Measurements from ENCODE around the gene NELL2. TPM values are rescaled to one million over a fixed set of nuclear protein-coding genes. Genes with fewer than 3 reads are reported as not detected.

NELL2 gene
- total RNA-seq, 2 donors from 2014 or later: 5.8 to 7.2 TPM

GRCh38 chr12:44504799-44505198 lies 371.3 kb downstream of the NELL2 start:
- intact Hi-C loops (cut with DNase I): no loop called here
- TF ChIP-seq CTCF (IDR thresholded peaks at IDR 0.05) (no peak), POLR2A (IDR thresholded peaks at IDR 0.05) (no peak), POLR2AphosphoS5 (IDR thresholded peaks at IDR 0.05) (no peak)
- H3K36me3 ChIP-seq: no peaks in the 10 kb centered on the region
- no peaks in the 10 kb centered on the region for H3K9me3 ChIP-seq
- H3K4me1 ChIP-seq (replicated peaks): no peaks in the 10 kb centered on the region
- H3K27me3 ChIP-seq (replicated peaks; ENCODE audit: insufficient read depth): no peaks in the 10 kb centered on the region
- no peak overlapping the region for H3K27ac ChIP-seq
- DNase-seq (ENCODE audit: low spot score): no peak
- no peak overlapping the region for H3K4me3 ChIP-seq

DNA sequence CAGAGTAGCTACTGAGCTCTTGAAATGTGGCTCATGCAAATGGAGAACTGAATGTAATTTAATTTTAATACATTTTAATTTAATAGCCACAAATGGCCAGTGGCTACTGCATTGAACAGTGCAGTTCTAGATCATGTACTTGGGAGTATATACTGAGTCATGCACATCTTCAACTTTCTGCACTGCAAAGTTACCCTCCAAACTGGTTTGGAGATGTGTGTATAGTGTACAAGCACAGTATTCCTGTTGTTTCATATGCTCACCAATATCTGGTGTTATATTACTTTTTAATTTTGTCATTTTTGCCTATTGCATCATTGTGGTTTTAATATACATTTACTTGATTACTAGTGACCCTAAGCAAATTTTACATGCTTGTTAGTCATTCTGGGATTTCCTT lies 372.8 kb downstream of the NELL2 start:
- DNase-seq (ENCODE audit: low spot score): no peak
- H3K4me1 ChIP-seq (replicated peaks): no peaks in the 10 kb centered on the region
- no peak overlapping the region for H3K4me3 ChIP-seq
- H3K27ac ChIP-seq: no peak overlapping the region
- TF ChIP-seq POLR2A (IDR thresholded peaks at IDR 0.05): no peak
- TF ChIP-seq CTCF (IDR thresholded peaks at IDR 0.05): no peak
- TF ChIP-seq POLR2AphosphoS5 (IDR thresholded peaks at IDR 0.05): no peak
- no peaks in the 10 kb centered on the region for H3K9me3 ChIP-seq
- no peaks in the 10 kb centered on the region for H3K27me3 ChIP-seq (replicated peaks; ENCODE audit: insufficient read depth)
- no peaks in the 10 kb centered on the region for H3K36me3 ChIP-seq
- intact Hi-C loops (cut with DNase I): no loop called here

- DNase-seq (ENCODE audit: low spot score): no peak
- Histone ChIP-seq H3K27me3 (replicated peaks; ENCODE audit: insufficient read depth) (no peaks in the 10 kb centered on the region), H3K27ac (no peak overlapping the region), H3K36me3 (no peaks in the 10 kb centered on the region), H3K4me1 (replicated peaks) (no peaks in the 10 kb centered on the region), H3K4me3 (no peak overlapping the region), H3K9me3 (no peaks in the 10 kb centered on the region)
- intact Hi-C loops (cut with DNase I): no loop called here
- TF ChIP-seq CTCF (IDR thresholded peaks at IDR 0.05): no peak
- TF ChIP-seq POLR2AphosphoS5 (IDR thresholded peaks at IDR 0.05): no peak
- TF ChIP-seq POLR2A (IDR thresholded peaks at IDR 0.05): no peak
- 87% methylated on average over 14 of the region's 14 CpGs for WGBS
Measured at GRCh38 chr12:44502681-44503080, 373.4 kb downstream of the NELL2 start.

DNA sequence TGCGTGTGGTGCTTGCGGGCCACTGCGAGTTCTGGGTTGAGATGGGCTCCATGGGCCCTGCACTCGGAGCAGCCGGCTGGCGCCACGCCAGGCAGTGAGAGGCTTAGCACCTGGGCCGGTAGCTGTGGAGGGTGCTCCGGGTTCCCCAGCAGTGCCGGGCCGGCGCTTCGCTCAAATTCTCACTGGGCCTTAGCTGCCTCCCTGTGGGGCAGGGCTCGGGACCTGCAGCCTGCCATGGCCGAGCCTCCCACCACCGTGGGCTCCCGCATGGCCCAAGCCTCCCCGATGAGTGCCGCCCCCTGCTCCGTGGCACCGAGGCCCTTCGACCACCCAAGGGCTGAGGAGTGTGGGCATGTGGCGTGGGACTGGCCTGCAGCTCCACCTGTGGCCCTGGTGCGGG lies 375.7 kb downstream of the NELL2 start:
- Histone ChIP-seq H3K9me3 (no peaks in the 10 kb centered on the region), H3K4me3 (no peak overlapping the region), H3K27ac (no peak overlapping the region), H3K27me3 (replicated peaks; ENCODE audit: insufficient read depth) (no peaks in the 10 kb centered on the region), H3K4me1 (replicated peaks) (no peaks in the 10 kb centered on the region), H3K36me3 (no peaks in the 10 kb centered on the region)
- no peak for DNase-seq (ENCODE audit: low spot score)
- 97% methylated on average over 24 of the region's 24 CpGs for WGBS
- TF ChIP-seq POLR2AphosphoS5 (IDR thresholded peaks at IDR 0.05) (no peak), CTCF (IDR thresholded peaks at IDR 0.05) (no peak), POLR2A (IDR thresholded peaks at IDR 0.05) (no peak)
- intact Hi-C loops (cut with DNase I): no loop called here

DNA sequence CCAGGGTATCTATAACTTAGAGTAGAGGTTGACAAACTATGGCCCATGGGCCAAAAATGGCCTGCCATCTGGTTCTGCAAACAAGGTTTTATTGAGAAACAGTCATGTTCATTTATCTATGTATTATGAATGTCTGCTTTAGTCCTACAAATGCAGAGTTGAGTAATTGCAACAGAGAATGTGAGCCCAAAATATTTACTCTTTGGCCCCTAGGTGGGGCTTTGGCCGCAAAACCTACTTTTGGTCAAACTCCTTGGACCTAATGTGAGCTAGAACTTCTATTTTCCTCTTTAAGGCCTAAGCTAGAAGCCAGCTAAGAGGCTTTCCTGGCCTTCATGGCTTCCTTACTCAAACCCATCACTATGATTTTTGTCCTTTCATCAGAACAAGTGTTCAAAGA lies 379.1 kb downstream of the NELL2 start:
- H3K9me3 ChIP-seq: no peaks in the 10 kb centered on the region
- no peaks in the 10 kb centered on the region for H3K27me3 ChIP-seq (replicated peaks; ENCODE audit: insufficient read depth)
- no peak overlapping the region for H3K27ac ChIP-seq
- DNase-seq (ENCODE audit: low spot score): no peak
- no peaks in the 10 kb centered on the region for H3K4me1 ChIP-seq (replicated peaks)
- H3K4me3 ChIP-seq: no peak overlapping the region
- TF ChIP-seq POLR2AphosphoS5 (IDR thresholded peaks at IDR 0.05) (no peak), CTCF (IDR thresholded peaks at IDR 0.05) (no peak), POLR2A (IDR thresholded peaks at IDR 0.05) (no peak)
- intact Hi-C loops (cut with DNase I): no loop called here
- 82% methylated on average over 1 of the region's 1 CpG for WGBS
- no peaks in the 10 kb centered on the region for H3K36me3 ChIP-seq
